Coronary artery (tissue), 2 donors: ENCODE measurements around the gene BCL11A.

ENCODE experiments used
- DNase-seq: peaks from one replicate; pipeline ENCODE4 v3.0.0-alpha.2; 2017; ENCODE audit warnings: low spot score
- H3K27ac ChIP-seq, 2 donors: fragments of 200-600 bp; sonication (generic); one replicate each; pipeline ENCODE4 v1.5.1; 2016 to 2019
- H3K4me3 ChIP-seq: fragments of 200-600 bp; sonication (generic); 2 replicates; pipeline ENCODE4 v1.5.1; 2016; ENCODE audit warnings: mild to moderate bottlenecking, moderate library complexity
- TF ChIP-seq, protein P1 (sequence below): fragments of 200-600 bp; sonication (generic); IDR thresholded peaks from one replicate; pipeline ENCODE4 v1.5.1; 2019; ENCODE audit warnings: antibody characterized with exemption

The BCL11A gene

DNA sequence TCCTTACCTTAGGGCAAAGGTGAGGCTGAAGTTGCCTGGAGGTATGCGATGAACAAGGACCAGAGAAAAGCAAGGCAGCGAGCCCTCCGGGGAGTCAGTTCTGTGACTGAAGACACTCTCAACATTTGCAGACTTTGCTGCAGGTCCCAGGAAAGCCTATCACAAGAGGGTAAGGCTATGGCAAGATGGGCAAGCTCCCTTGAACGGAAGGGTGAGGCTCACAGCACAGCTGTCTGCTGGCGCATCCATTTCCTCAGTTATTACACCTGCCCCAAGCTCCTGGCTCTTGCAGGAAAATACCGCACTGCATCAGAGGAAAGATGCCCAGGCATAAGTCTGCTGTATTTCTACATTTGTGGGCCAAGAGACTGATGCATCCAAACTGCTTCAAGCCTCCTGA is 141.4 kb downstream of the BCL11A start:
- H3K4me3 ChIP-seq, result no peak overlapping the region
- DNase-seq, result no peak
- TF ChIP-seq, protein P1, sequence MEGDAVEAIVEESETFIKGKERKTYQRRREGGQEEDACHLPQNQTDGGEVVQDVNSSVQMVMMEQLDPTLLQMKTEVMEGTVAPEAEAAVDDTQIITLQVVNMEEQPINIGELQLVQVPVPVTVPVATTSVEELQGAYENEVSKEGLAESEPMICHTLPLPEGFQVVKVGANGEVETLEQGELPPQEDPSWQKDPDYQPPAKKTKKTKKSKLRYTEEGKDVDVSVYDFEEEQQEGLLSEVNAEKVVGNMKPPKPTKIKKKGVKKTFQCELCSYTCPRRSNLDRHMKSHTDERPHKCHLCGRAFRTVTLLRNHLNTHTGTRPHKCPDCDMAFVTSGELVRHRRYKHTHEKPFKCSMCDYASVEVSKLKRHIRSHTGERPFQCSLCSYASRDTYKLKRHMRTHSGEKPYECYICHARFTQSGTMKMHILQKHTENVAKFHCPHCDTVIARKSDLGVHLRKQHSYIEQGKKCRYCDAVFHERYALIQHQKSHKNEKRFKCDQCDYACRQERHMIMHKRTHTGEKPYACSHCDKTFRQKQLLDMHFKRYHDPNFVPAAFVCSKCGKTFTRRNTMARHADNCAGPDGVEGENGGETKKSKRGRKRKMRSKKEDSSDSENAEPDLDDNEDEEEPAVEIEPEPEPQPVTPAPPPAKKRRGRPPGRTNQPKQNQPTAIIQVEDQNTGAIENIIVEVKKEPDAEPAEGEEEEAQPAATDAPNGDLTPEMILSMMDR, result no peak
- no peak overlapping the region for H3K27ac ChIP-seq

DNA sequence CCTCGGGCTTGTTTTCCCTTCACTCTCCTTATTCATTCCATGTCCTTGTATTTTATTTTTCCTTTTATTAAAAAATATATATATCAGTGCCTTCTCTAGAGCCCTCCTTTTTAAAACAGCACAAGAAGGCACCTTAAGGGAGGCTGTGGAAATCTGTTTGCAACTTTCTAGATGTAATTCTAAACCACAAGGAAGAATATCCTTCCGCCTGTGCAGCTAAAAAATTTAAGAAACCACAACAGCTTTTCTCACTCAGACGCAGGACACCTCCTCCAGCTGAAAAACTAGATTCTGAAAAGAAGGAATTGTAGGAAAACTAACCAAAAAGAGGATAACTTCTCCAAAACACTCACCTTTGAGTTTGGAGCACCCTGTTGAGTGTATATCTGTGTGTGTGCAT is 142.2 kb downstream of the BCL11A start:
- no peak for DNase-seq
- Histone ChIP-seq H3K4me3 (no peak overlapping the region), H3K27ac (no peak overlapping the region)
- TF ChIP-seq, protein P1, result no peak

DNA sequence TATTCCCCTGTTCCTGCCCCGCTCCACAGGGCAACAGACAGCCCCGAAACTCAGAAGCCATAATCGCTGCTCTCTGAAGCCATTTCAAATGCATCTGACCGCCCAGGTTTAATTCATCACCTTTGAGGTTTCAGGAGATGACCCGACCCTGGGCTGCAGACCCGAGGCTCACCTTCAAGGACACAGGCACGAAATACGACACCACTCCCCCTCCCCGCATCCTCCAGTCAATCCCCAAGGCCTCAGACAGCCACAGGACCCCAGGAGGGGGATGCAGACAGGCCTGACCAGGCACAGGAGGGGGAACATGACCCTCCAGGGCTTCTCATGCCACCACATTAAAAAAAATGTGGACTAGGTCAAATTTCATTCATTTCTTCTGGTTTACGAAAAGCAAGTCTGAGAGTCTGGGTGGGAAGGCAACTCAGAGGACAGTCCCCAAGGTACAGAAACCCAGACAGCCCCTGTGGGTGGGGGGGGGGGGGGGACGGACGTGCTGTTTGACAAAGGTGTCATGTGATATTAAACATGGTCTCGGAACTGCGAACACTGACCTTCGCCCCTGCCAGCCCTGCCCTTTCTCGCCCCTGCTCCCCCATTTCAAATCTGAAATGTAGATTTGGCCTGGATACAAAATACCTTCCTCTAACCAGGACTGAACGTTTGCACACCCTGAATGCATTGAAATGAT is 142.9 kb downstream of the BCL11A start:
- DNase-seq, result no peak
- TF ChIP-seq, protein P1, result no peak
- no peak overlapping the region for H3K27ac ChIP-seq
- H3K4me3 ChIP-seq, result no peak overlapping the region

DNA sequence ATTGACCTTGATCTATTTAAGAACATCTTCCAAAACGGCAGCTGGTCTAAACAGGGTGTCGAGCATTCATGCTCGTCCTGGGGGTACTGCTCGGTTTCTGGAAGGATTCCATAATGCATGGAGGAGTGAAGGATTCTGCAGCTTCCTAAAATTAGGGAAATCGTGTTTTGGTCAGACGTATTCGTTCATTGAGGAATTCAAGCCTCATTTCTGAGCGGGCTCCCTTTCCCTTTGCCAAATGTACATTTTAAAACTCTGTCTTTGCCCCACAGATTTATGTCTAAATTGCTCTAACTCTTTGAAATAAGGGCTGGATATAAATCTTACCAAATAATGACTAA is 144.0 kb downstream of the BCL11A start:
- DNase-seq, result no peak
- no peak overlapping the region for H3K4me3 ChIP-seq
- TF ChIP-seq, protein P1, result no peak
- H3K27ac ChIP-seq, result no peak overlapping the region

DNA sequence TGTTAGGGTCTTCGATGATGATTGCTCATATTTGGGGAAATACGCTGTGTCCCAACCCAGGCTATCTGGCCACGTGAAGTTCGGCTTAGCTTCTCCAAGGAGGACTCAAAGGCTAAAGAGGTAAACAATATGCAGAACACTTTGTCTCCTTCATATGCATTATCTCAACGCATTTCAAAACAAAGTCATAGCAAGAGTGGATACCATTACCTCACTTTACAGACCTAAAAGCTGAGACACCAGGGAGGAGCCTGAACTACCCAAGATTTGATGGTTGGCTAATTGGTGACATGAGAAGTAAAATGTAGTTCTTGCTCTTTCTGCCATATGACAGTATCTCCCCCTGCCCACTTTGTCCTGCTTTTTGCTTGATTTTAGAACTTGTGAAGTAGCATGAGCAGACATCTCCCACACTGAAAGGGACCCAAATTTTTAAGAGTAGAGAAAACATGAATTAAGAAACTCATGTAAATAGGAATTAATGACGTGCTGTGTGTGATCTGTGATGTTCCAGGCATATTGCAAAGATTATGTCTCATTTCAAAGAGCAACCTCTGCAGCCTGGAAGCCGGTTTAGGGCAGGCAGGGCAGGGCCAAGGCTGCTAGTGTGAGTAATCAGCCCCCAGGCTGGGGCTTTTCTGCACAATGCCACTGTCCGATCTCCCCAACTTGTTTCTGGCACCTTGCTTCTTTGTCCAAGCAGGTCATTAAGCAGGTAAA is 144.5 kb downstream of the BCL11A start:
- no peak for DNase-seq
- Histone ChIP-seq H3K27ac (no peak overlapping the region), H3K4me3 (no peak overlapping the region)
- TF ChIP-seq, protein P1, result no peak

DNA sequence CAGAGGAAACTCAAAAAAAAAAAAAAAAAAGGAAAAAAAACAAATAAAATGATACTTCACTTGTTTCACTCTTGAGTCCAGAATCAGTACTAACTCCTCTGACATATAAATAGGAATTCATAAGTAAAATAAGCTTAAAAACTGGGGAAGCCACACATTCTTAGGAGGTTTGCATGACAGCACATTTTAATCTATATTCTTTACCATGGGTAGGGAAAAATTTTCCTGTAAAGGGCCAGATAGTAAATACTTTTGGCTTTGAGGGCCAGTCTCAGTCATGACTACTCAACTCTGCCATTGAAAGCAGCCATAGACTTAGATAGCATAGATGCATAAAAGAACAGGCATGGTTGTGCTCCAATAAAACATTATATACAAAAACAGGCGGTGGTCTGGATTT is 145.2 kb downstream of the BCL11A start:
- TF ChIP-seq, protein P1, result no peak
- DNase-seq, result no peak
- no peak overlapping the region for H3K4me3 ChIP-seq
- no peak overlapping the region for H3K27ac ChIP-seq

DNA sequence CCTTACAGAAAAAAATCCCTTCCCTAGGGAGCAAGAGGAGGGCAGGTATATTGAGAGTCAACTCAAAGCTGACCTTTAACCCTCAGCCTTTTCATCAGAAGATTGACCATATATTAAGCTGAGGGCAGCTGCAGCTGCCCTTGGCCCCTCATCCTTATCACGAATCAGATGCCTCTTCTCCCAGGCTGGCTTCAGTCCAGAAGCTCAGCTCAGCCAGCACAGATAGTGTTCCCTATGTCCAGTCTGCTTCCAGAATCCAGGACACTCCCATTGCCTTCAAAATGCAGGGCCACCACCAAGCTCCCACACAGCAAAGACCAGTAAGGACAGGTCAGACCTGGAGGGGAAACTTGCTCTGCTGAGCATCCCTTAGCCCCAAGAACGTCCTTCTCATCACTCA is 146.1 kb downstream of the BCL11A start:
- no peak for DNase-seq
- H3K27ac ChIP-seq, result no peak overlapping the region
- H3K4me3 ChIP-seq, result no peak overlapping the region
- TF ChIP-seq, protein P1, result no peak
